ENCODE measurements around the gene SPATA18.
"Not testable (repeated sequence)": the region's sequence is repeated elsewhere in the genome, so short reads cannot be mapped to it uniquely, and the experiment has no call there.

The SPATA18 gene

GRCh38 chr4:52135171-52135570, 84.1 kb downstream of the SPATA18 start:
- no peak overlapping the region for H3K4me3 ChIP-seq (ENCODE audit: low read length)
- no peak for DNase-seq (ENCODE audit: low read depth, low spot score)
- no peaks in the 10 kb centered on the region for H3K27me3 ChIP-seq (ENCODE audit: control insufficient read depth, insufficient read depth, low read length)
- H3K27ac ChIP-seq (ENCODE audit: low read length) = no peak overlapping the region
- H3K4me1 ChIP-seq (ENCODE audit: control insufficient read depth, insufficient read depth, low read length) = no peaks in the 10 kb centered on the region
- no peaks in the 10 kb centered on the region for H3K36me3 ChIP-seq (ENCODE audit: control insufficient read depth, insufficient read depth, low read length)
- WGBS (ENCODE audit: insufficient coverage, insufficient read length) = no CpG with 5 or more reads among the region's 3 CpGs
- H3K9me3 ChIP-seq (ENCODE audit: control insufficient read depth, insufficient read depth, low read length) = no peaks in the 10 kb centered on the region

GRCh38 chr4:52137152-52137551, 86.0 kb downstream of the SPATA18 start:
- WGBS (ENCODE audit: insufficient coverage, insufficient read length) = no CpG with 5 or more reads among the region's 1 CpG
- not testable (repeated sequence) for DNase-seq (ENCODE audit: low read depth, low spot score); H3K9me3 ChIP-seq (ENCODE audit: control insufficient read depth, insufficient read depth, low read length); H3K27me3 ChIP-seq (ENCODE audit: control insufficient read depth, insufficient read depth, low read length); H3K27ac ChIP-seq (ENCODE audit: low read length); H3K36me3 ChIP-seq (ENCODE audit: control insufficient read depth, insufficient read depth, low read length); H3K4me3 ChIP-seq (ENCODE audit: low read length); H3K4me1 ChIP-seq (ENCODE audit: control insufficient read depth, insufficient read depth, low read length)

GRCh38 chr4:52142816-52143215, 91.7 kb downstream of the SPATA18 start:
- Histone ChIP-seq H3K27me3 (ENCODE audit: control insufficient read depth, insufficient read depth, low read length) (no peaks in the 10 kb centered on the region), H3K27ac (ENCODE audit: low read length) (no peak overlapping the region), H3K36me3 (ENCODE audit: control insufficient read depth, insufficient read depth, low read length) (no peaks in the 10 kb centered on the region), H3K4me3 (ENCODE audit: low read length) (no peak overlapping the region), H3K9me3 (ENCODE audit: control insufficient read depth, insufficient read depth, low read length) (no peaks in the 10 kb centered on the region), H3K4me1 (ENCODE audit: control insufficient read depth, insufficient read depth, low read length) (no peaks in the 10 kb centered on the region)
- no CpG with 5 or more reads among the region's 2 CpGs for WGBS (ENCODE audit: insufficient coverage, insufficient read length)
- no peak for DNase-seq (ENCODE audit: low read depth, low spot score)

- H3K9me3 ChIP-seq (ENCODE audit: control insufficient read depth, insufficient read depth, low read length) = no peaks in the 10 kb centered on the region
- no peaks in the 10 kb centered on the region for H3K4me1 ChIP-seq (ENCODE audit: control insufficient read depth, insufficient read depth, low read length)
- H3K36me3 ChIP-seq (ENCODE audit: control insufficient read depth, insufficient read depth, low read length) = no peaks in the 10 kb centered on the region
- DNase-seq (ENCODE audit: low read depth, low spot score) = no peak
- no peak overlapping the region for H3K27ac ChIP-seq (ENCODE audit: low read length)
- no peaks in the 10 kb centered on the region for H3K27me3 ChIP-seq (ENCODE audit: control insufficient read depth, insufficient read depth, low read length)
- H3K4me3 ChIP-seq (ENCODE audit: low read length) = no peak overlapping the region
- no CpG with 5 or more reads among the region's 3 CpGs for WGBS (ENCODE audit: insufficient coverage, insufficient read length)
Measured at GRCh38 chr4:52143815-52144214, 92.7 kb downstream of the SPATA18 start.

GRCh38 chr4:52144372-52144771, 93.3 kb downstream of the SPATA18 start:
- Histone ChIP-seq H3K4me3 (ENCODE audit: low read length) (no peak overlapping the region), H3K9me3 (ENCODE audit: control insufficient read depth, insufficient read depth, low read length) (no peaks in the 10 kb centered on the region), H3K4me1 (ENCODE audit: control insufficient read depth, insufficient read depth, low read length) (no peaks in the 10 kb centered on the region), H3K36me3 (ENCODE audit: control insufficient read depth, insufficient read depth, low read length) (no peaks in the 10 kb centered on the region), H3K27me3 (ENCODE audit: control insufficient read depth, insufficient read depth, low read length) (no peaks in the 10 kb centered on the region), H3K27ac (ENCODE audit: low read length) (no peak overlapping the region)
- no CpG with 5 or more reads among the region's 7 CpGs for WGBS (ENCODE audit: insufficient coverage, insufficient read length)
- DNase-seq (ENCODE audit: low read depth, low spot score) = no peak

Measured in iPS DF 6.9 (cell line).